ENCODE data around the gene ICA1. TPM values are rescaled to one million over a fixed set of nuclear protein-coding genes. Genes with fewer than 3 reads are reported as not detected.

ICA1 gene
- total and polyA plus RNA-seq, 7 donors = 4.8 to 40.7 (median 8.7) TPM

DNA sequence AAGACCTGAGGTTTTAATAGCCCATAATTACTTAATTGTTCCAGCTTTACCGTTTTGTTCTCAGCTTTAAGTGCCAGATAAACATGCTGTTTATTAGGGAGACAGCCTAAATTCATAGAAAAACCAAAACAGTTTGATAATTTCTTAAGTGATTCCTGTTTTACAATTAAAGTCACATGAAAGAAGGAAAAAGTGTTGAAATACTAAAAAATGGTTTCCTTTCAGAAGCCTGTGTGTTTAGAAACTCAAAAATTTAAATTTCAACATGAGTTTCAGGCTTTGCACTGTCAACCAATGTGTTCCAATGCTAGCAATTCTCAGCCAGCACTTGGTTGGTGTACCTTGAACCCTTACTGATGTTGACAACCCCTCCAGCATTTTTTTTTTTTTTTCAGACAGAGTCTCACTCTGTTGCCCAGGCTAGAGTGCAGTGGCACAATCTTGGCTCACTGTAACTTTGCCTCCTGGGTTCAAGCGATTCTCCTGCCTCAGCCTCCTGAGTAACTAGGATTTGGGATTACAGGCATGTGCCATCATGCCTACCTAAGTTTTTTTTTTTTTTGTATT is 135.3 kb downstream of the ICA1 start:
- no peak overlapping the region for H3K27ac ChIP-seq
- H3K4me3 ChIP-seq = no peak overlapping the region
- WGBS, 2 donors = 65 to 76% methylated on average over 2 of the region's 2 CpGs
- no peaks in the 10 kb centered on the region for H3K36me3 ChIP-seq
- no peaks in the 10 kb centered on the region for H3K27me3 ChIP-seq
- intact Hi-C loops (cut with DNase I) = no loop called here
- TF ChIP-seq EP300 (IDR thresholded peaks at IDR 0.05) = no peak
- TF ChIP-seq POLR2AphosphoS5 (IDR thresholded peaks at IDR 0.05) = no peak
- TF ChIP-seq POLR2A (IDR thresholded peaks at IDR 0.05) = no peak
- TF ChIP-seq, protein P1, sequence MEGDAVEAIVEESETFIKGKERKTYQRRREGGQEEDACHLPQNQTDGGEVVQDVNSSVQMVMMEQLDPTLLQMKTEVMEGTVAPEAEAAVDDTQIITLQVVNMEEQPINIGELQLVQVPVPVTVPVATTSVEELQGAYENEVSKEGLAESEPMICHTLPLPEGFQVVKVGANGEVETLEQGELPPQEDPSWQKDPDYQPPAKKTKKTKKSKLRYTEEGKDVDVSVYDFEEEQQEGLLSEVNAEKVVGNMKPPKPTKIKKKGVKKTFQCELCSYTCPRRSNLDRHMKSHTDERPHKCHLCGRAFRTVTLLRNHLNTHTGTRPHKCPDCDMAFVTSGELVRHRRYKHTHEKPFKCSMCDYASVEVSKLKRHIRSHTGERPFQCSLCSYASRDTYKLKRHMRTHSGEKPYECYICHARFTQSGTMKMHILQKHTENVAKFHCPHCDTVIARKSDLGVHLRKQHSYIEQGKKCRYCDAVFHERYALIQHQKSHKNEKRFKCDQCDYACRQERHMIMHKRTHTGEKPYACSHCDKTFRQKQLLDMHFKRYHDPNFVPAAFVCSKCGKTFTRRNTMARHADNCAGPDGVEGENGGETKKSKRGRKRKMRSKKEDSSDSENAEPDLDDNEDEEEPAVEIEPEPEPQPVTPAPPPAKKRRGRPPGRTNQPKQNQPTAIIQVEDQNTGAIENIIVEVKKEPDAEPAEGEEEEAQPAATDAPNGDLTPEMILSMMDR (IDR thresholded peaks at IDR 0.05) = no peak
- no peaks in the 10 kb centered on the region for H3K4me1 ChIP-seq
- no peak for DNase-seq
- no peaks in the 10 kb centered on the region for H3K9me3 ChIP-seq

DNA sequence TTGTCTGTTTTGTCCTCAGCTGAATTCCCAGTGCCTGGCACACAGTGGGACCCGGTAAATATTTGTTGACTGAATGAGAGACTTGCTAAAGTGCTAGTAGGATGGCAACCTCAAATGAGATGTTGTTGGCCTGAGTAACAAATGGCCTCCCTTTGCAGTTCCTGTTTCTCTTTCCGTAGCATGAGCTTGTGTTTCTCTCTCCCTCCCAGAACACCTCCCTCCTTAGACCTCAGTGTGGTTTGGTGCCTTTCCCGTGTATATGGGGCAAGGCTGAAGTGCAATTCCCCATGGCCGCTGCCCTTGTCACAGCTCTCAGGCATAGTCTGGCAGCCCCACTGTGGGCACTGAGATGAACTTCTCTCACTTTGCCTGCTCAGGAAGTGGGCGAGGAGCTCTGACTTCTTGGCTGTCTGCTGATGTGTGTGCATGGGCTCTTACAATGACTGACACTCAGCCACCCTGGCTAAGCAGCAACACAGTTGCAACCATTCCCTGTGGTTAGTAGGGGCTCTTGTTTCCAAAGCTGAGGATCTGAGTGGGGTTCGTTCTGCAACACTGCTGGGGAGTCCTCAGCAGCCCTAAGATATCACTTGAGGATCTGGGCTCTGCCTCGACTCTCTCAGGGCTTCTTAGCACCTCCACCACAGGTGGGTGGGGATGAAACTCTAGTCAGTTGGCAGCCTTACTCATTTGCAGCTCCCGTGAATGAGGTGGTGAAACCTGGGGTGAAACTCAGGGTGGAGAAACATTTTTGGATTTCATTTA is 136.1 kb downstream of the ICA1 start:
- Histone ChIP-seq H3K27me3 (no peaks in the 10 kb centered on the region), H3K9me3 (no peaks in the 10 kb centered on the region), H3K4me3 (no peak overlapping the region), H3K27ac (no peak overlapping the region), H3K36me3 (no peaks in the 10 kb centered on the region), H3K4me1 (no peaks in the 10 kb centered on the region)
- no peak for DNase-seq
- intact Hi-C loops (cut with DNase I) = no loop called here
- WGBS, 2 donors = 56 to 83% methylated on average over 8 of the region's 8 CpGs
- TF ChIP-seq EP300 (IDR thresholded peaks at IDR 0.05) (no peak), POLR2AphosphoS5 (IDR thresholded peaks at IDR 0.05) (no peak), POLR2A (IDR thresholded peaks at IDR 0.05) (no peak)
- TF ChIP-seq, protein P1 (IDR thresholded peaks at IDR 0.05) = no peak

DNA sequence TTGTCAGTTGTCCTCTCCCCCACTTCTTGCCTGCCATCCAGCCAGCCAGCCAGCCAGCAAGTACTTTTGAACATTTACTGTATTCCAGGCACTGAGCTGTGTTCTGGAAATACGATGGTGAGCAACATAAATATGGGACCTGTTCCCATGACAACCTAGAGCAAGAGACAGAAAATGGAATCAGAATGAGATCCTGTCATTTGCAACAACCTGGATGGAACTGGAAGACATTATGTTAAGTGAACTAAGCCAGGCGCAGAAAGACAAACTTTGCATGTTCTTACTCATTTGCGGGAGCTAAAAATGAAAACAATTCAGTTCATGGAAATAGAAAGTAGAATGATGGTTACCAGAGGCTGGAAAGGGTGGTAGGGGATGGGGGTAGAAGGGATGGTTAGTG is 140.7 kb downstream of the ICA1 start:
- DNase-seq = no peak
- H3K36me3 ChIP-seq = no peaks in the 10 kb centered on the region
- TF ChIP-seq EP300 (IDR thresholded peaks at IDR 0.05) (no peak), POLR2AphosphoS5 (IDR thresholded peaks at IDR 0.05) (no peak), POLR2A (IDR thresholded peaks at IDR 0.05) (no peak)
- TF ChIP-seq, protein P1 (IDR thresholded peaks at IDR 0.05) = no peak

DNA sequence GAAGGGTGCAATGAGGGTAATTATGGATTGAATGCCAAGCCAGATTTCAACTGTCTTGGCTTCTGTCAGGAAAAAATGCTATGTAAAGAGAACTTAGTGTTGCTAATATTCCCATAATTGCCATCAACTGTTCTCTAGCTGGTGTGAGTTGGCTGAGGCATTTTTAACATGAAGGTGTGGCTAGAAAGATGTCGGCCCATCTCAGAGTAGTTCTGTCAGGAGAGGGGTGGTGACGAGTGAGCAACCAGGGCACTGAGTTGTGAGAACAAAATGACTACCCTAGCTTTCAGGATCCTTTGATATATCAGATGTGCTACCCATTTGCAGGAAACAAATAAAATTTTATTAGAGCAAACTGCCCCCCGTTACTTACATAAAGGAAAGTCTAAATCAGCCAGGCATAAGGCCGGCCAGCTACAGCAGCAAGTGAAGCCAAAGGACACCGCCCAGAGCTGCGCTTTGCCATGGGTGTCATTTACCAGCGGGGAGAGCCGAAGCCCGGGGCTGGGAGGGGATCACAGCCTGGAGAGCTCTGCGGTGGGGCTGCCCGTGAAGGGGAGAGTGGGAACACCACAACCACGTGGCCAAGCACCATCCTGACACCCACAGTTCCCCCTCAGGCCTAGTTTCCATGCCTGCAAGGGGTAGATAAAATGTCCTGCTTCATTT is 141.4 kb downstream of the ICA1 start:
- Histone ChIP-seq H3K4me3 (no peak overlapping the region), H3K27me3 (no peaks in the 10 kb centered on the region), H3K27ac (no peak overlapping the region), H3K36me3 (no peaks in the 10 kb centered on the region), H3K9me3 (no peaks in the 10 kb centered on the region), H3K4me1 (no peaks in the 10 kb centered on the region)
- TF ChIP-seq, protein P1 (IDR thresholded peaks at IDR 0.05) = no peak
- TF ChIP-seq POLR2AphosphoS5 (IDR thresholded peaks at IDR 0.05) = no peak
- TF ChIP-seq POLR2A (IDR thresholded peaks at IDR 0.05) = no peak
- TF ChIP-seq EP300 (IDR thresholded peaks at IDR 0.05) = no peak
- intact Hi-C loops (cut with DNase I) = no loop called here
- WGBS, 2 donors = 90 to 95% methylated on average over 12 of the region's 12 CpGs
- DNase-seq = no peak

More for the DNA sequence above, 140.7 kb downstream of the ICA1 start:
- Histone ChIP-seq H3K27ac (no peak overlapping the region), H3K27me3 (no peaks in the 10 kb centered on the region), H3K9me3 (no peaks in the 10 kb centered on the region), H3K4me3 (no peak overlapping the region), H3K4me1 (no peaks in the 10 kb centered on the region)
- intact Hi-C loops (cut with DNase I) = no loop called here
- whole genome bisulfite sequencing, 2 donors = 78 to 91% methylated on average over 3 of the region's 3 CpGs

Measured in sigmoid colon (tissue), 7 donors.